Muscle layer of colon (tissue), 2 donors: Measurements from ENCODE around the gene PTAR1.
"Not testable (repeated sequence)": the region's sequence is repeated elsewhere in the genome, so short reads cannot be mapped to it uniquely, and the experiment has no call there.

Source experiments
- H3K27ac ChIP-seq: one replicate; pipeline ENCODE4 v1.7.0; 2013; ENCODE audit warnings: low read depth, mild to moderate bottlenecking, low read length, moderate library complexity
- H3K27me3 ChIP-seq, 2 donors: one replicate each; pipeline ENCODE4 v1.7.0; 2013; ENCODE audit warnings: low read length in 2 of 2, mild to moderate bottlenecking in 2 of 2; ENCODE audit not compliant: insufficient read depth in 2 of 2, control insufficient read depth in 1 of 2
- H3K36me3 ChIP-seq: one replicate; pipeline ENCODE4 v1.7.0; 2013; ENCODE audit warnings: mild to moderate bottlenecking, low read length; ENCODE audit not compliant: insufficient read depth
- H3K4me1 ChIP-seq: one replicate; pipeline ENCODE4 v1.7.0; 2013; ENCODE audit warnings: mild to moderate bottlenecking, low read length; ENCODE audit not compliant: insufficient read depth
- H3K4me3 ChIP-seq, 2 donors: one replicate each; pipeline ENCODE4 v1.7.0; 2013; ENCODE audit warnings: low read length in 2 of 2, low read depth in 1 of 2, mild to moderate bottlenecking in 1 of 2, moderate library complexity in 1 of 2
- H3K9ac ChIP-seq: one replicate; pipeline ENCODE4 v1.7.0; 2013; ENCODE audit warnings: low read length
- H3K9me3 ChIP-seq: one replicate; pipeline ENCODE4 v1.7.0; 2013; ENCODE audit warnings: mild to moderate bottlenecking, low read length
- donor health status: abdominal sarcoma.
- donor health status: Adenocarcinoma of cecum.

Gene PTAR1

GRCh38 chr9:69773258-69773657, 13.4 kb upstream of the PTAR1 start:
- no peaks in the 10 kb centered on the region for H3K27me3 ChIP-seq
- no peak overlapping the region for H3K9ac ChIP-seq
- H3K27ac ChIP-seq, result no peak overlapping the region
- H3K36me3 ChIP-seq, result no peaks in the 10 kb centered on the region
- no peaks in the 10 kb centered on the region for H3K4me1 ChIP-seq
- no peaks in the 10 kb centered on the region for H3K9me3 ChIP-seq
- no peak overlapping the region for H3K4me3 ChIP-seq

- Histone ChIP-seq H3K36me3 (no peaks in the 10 kb centered on the region), H3K27ac (no peak overlapping the region), H3K9ac (no peak overlapping the region), H3K27me3 (no peaks in the 10 kb centered on the region), H3K4me1 (no peaks in the 10 kb centered on the region), H3K4me3 (no peak overlapping the region), H3K9me3 (no peaks in the 10 kb centered on the region)
Measured at GRCh38 chr9:69771775-69772418, 12.1 kb upstream of the PTAR1 start.

- no peak overlapping the region for H3K4me3 ChIP-seq
- H3K9me3 ChIP-seq, result no peaks in the 10 kb centered on the region
- no peak overlapping the region for H3K9ac ChIP-seq
- H3K27me3 ChIP-seq, result no peaks in the 10 kb centered on the region
- no peaks in the 10 kb centered on the region for H3K36me3 ChIP-seq
- H3K27ac ChIP-seq, result no peak overlapping the region
- H3K4me1 ChIP-seq, result no peaks in the 10 kb centered on the region
Measured at GRCh38 chr9:69768716-69769115, 8.9 kb upstream of the PTAR1 start.

- H3K9me3 ChIP-seq, result no peaks in the 10 kb centered on the region
- no peaks in the 10 kb centered on the region for H3K36me3 ChIP-seq
- H3K4me3 ChIP-seq, result no peak overlapping the region
- H3K27me3 ChIP-seq, result no peaks in the 10 kb centered on the region
- no peaks in the 10 kb centered on the region for H3K4me1 ChIP-seq
- H3K27ac ChIP-seq, result no peak overlapping the region
- H3K9ac ChIP-seq, result no peak overlapping the region
Measured at GRCh38 chr9:69768101-69768500, 8.3 kb upstream of the PTAR1 start.

GRCh38 chr9:69763862-69764261, 4.1 kb upstream of the PTAR1 start:
- not testable (repeated sequence) for H3K27me3 ChIP-seq, H3K27ac ChIP-seq, H3K9me3 ChIP-seq, H3K4me1 ChIP-seq, H3K36me3 ChIP-seq, H3K4me3 ChIP-seq, H3K9ac ChIP-seq

- Histone ChIP-seq H3K27me3 (no peaks in the 10 kb centered on the region), H3K9ac (no peak overlapping the region), H3K36me3 (no peaks in the 10 kb centered on the region), H3K9me3 (no peaks in the 10 kb centered on the region), H3K4me1 (peaks cover 10% of the 10 kb centered on the region), H3K27ac (no peak overlapping the region), H3K4me3 (no peak overlapping the region)
Measured at GRCh38 chr9:69762527-69762926, 2.7 kb upstream of the PTAR1 start.

GRCh38 chr9:69760278-69760610, 433 bp upstream of the PTAR1 start:
- Histone ChIP-seq H3K9me3 (no peaks in the 10 kb centered on the region), H3K27ac (peak overlapping the region; percentile 79), H3K4me1 (peaks cover 15% of the 10 kb centered on the region), H3K4me3 (peak overlapping the region; percentile 47 to 71), H3K36me3 (no peaks in the 10 kb centered on the region), H3K27me3 (no peaks in the 10 kb centered on the region), H3K9ac (peak overlapping the region; percentile 63)

GRCh38 chr9:69759021-69759420, 790 bp downstream of the PTAR1 start:
- peak overlapping the region; percentile 79 for H3K27ac ChIP-seq
- peak overlapping the region; percentile 45 for H3K9ac ChIP-seq
- H3K9me3 ChIP-seq, result no peaks in the 10 kb centered on the region
- H3K4me3 ChIP-seq, result peak overlapping the region; percentile 67 to 96
- H3K27me3 ChIP-seq, result no peaks in the 10 kb centered on the region
- peaks cover 15% of the 10 kb centered on the region for H3K4me1 ChIP-seq
- no peaks in the 10 kb centered on the region for H3K36me3 ChIP-seq

- no peaks in the 10 kb centered on the region for H3K36me3 ChIP-seq
- peak overlapping the region in 1 of 2 donors; percentile 37 for H3K4me3 ChIP-seq
- H3K9ac ChIP-seq, result no peak overlapping the region
- no peak overlapping the region for H3K27ac ChIP-seq
- H3K4me1 ChIP-seq, result peaks cover 15% of the 10 kb centered on the region
- no peaks in the 10 kb centered on the region for H3K9me3 ChIP-seq
- H3K27me3 ChIP-seq, result no peaks in the 10 kb centered on the region
Measured at GRCh38 chr9:69757996-69758675, 1.7 kb downstream of the PTAR1 start.

GRCh38 chr9:69755205-69755604, 4.6 kb downstream of the PTAR1 start:
- Histone ChIP-seq H3K27me3 (no peaks in the 10 kb centered on the region), H3K9me3 (no peaks in the 10 kb centered on the region), H3K4me1 (peaks cover 15% of the 10 kb centered on the region), H3K4me3 (no peak overlapping the region), H3K36me3 (no peaks in the 10 kb centered on the region), H3K27ac (no peak overlapping the region), H3K9ac (no peak overlapping the region)

GRCh38 chr9:69753830-69754229, 6.0 kb downstream of the PTAR1 start:
- no peak overlapping the region for H3K4me3 ChIP-seq
- peaks cover 15% of the 10 kb centered on the region for H3K4me1 ChIP-seq
- H3K36me3 ChIP-seq, result peaks cover 8% of the 10 kb centered on the region
- H3K9ac ChIP-seq, result no peak overlapping the region
- H3K27ac ChIP-seq, result no peak overlapping the region
- H3K27me3 ChIP-seq, result no peaks in the 10 kb centered on the region
- H3K9me3 ChIP-seq, result no peaks in the 10 kb centered on the region

- Histone ChIP-seq H3K27ac (no peak overlapping the region), H3K4me3 (no peak overlapping the region), H3K36me3 (peaks cover 16% of the 10 kb centered on the region), H3K9me3 (no peaks in the 10 kb centered on the region), H3K9ac (no peak overlapping the region), H3K4me1 (peaks cover 3% of the 10 kb centered on the region), H3K27me3 (no peaks in the 10 kb centered on the region)
Measured at GRCh38 chr9:69750085-69750484, 9.7 kb downstream of the PTAR1 start.
